HG02885 (cell line): Measurements from ENCODE around the gene WDR38.

Source experiments
- ATAC-seq: cut with Tn5 transposase; IDR thresholded peaks from one replicate; pipeline ENCODE4 v1.9.1; 2021; ENCODE audit warnings: mild to moderate bottlenecking; ENCODE audit not compliant: unreplicated experiment, poor library complexity

The WDR38 gene

DNA sequence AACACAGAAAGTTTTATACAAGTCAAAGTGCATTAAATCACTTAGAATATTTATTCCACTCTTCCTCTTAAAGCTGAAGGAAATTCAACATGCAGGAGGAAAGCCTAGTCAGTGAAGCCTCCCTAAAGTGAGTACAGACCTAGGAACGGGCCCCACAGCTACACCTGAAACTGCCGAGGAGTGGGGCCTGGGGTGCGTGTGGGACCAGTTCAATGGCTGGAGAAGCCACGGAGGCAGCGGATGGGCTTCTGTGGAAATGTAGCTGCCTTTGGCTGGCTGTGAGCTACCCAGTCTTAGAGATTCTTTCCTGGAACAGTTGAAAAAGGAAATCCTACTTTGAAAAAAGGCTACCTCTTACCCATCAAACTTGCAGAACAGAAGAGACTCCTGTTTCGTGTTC is 25.3 kb downstream of the WDR38 start:
- ATAC-seq: no peak

- no peak for ATAC-seq
Observed at GRCh38 chr9:124879226-124879625, 26.0 kb downstream of the WDR38 start.

DNA sequence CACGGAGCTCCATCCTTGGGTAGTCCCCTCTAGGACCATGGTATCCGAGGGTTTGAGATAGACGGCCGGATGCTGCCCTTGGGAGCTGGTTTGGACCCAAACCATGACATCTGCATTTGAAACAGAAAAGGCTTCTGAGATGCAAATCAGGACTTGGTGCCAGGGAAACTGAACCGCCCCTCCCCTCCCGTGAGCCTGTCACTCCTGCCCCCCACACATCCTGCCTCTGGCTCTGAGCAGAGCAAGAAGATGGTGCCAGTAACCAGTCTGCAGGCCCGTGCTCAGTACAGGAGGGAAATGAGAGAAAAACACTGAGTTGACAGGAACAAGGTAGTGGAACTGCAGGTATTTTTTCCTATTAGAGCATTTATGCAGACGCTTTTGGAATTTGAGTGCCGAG is 27.2 kb downstream of the WDR38 start:
- no peak for ATAC-seq

DNA sequence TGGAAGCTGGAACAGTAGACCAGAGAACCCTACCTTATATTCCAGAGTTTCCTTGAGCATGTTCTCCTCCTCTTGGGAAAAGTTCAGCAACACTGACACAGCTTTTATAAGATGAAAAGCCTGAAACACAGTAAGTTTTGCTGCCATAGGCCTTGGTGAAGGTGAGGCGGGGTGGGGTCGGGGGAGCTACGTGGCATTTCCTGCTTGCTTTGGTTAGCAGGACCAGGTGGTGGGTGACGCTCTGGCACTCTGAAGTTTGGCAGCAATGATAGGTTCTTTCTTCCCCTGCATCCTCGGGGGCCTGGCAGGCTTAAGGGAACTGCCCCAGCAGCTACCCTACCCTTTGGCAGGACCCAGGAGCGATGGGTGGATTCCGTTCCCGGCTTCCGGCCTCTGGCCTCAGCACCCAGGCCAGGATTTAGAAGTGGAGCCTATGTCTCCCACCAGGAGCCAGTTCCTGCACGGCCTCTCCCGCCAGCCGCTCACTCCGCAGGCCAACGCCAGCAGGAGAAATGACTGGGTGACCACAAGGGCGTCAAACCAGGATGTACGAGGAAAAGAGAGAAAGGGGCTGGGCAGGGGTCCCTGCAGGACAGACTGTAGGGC is 28.0 kb downstream of the WDR38 start:
- no peak for ATAC-seq

- no peak for ATAC-seq
Observed at GRCh38 chr9:124882231-124882630, 29.0 kb downstream of the WDR38 start.

- no peak for ATAC-seq
Observed at GRCh38 chr9:124884376-124884775, 31.1 kb downstream of the WDR38 start.

DNA sequence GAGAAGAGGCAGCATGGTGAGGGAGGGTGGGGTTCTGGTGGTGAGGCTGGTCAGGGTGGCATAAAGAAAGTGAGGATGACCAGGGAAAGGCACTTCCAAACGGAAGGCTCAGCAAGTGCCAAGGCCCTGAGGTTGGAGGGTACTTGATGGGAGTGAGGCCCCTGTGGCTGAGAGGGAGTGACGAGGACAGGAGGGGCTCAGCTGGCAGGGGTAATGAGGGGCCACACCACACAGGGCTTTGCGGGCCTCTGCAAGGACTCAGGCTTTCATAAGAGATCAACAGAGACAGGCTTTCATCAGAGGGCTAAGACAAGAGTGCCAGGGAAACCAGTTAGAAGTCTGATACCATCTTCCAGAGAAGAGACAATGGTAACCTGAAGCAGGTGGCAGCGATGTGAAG is 32.3 kb downstream of the WDR38 start:
- no peak for ATAC-seq

GRCh38 chr9:124886461-124886860 is 33.2 kb downstream of the WDR38 start:
- ATAC-seq: no peak

- ATAC-seq: no peak
Observed at GRCh38 chr9:124886866-124887492, 33.7 kb downstream of the WDR38 start.

DNA sequence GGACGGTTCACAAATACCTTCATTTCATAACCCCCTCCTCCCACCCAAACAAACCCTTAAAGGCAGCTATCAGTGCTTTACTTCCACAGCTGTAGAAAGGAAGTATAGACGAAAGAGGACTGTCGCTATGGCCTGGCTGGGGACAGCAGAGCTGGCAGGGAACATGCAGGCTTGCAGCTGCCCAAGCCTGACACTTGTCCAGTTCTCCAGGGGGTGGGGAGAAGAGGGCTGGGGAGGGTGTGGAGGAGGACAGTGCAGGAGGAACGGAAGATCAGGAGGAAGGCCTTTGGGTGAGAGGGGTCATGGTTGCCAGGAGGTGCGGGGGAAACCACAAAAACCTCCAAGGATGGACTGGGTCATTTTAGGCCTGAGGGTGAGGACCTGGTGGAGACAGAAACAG is 34.6 kb downstream of the WDR38 start:
- ATAC-seq: no peak

GRCh38 chr9:124889006-124889405 is 35.7 kb downstream of the WDR38 start:
- no peak for ATAC-seq

DNA sequence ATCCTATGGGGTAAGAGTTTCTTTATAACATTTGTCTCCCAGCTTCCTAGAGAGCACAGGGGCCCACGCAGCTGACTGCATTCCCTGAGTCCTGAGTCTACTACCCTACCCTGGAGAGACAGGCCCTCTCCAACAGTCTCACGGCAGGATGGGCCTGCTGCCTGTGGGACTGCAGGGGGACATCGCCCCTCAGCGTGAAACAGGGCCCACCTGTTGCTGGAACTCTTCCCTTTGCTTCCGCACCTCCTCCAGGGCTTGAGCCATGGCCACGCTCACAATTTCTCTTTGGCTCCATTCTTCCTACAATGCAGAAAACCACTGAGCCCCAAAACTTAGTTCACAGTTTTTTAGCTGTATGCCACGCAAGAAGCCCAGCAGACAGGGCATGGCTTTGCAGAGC is 36.9 kb downstream of the WDR38 start:
- ATAC-seq: no peak

DNA sequence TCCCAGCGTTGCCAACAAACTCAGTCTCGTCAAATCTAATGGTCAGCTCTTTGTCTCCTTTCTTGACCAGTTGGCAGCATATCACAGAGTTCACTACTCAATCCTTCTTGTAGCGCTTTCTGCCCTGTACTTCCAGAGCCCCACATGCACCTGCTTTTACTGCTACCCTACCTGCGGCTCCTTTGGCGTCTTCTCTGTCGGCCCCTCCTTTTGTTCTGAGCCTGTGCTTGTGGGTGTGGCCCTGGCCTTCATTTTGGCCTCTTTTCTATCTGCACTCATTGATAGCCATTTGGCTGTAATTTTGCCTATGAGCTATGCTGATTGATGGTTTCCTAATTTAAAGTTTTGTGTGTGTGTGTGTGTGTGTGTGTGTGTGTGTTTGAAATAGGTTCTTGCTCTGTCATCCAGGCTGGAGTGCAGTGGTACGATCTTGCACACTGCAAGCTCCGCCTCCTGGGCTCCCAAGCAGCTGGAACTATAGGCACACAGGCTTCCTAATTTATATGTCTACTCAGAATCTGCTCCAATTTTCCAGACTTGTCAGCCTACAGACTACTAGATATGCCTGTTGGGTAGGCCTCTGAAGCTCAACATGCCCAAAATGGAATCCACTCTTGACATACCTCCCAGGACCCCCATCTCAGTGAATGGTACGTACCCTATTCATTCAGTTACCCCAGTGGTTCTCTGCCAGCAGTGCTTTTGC is 40.9 kb downstream of the WDR38 start:
- ATAC-seq: no peak

- no peak for ATAC-seq
Observed at GRCh38 chr9:124894741-124895170, 41.5 kb downstream of the WDR38 start.

DNA sequence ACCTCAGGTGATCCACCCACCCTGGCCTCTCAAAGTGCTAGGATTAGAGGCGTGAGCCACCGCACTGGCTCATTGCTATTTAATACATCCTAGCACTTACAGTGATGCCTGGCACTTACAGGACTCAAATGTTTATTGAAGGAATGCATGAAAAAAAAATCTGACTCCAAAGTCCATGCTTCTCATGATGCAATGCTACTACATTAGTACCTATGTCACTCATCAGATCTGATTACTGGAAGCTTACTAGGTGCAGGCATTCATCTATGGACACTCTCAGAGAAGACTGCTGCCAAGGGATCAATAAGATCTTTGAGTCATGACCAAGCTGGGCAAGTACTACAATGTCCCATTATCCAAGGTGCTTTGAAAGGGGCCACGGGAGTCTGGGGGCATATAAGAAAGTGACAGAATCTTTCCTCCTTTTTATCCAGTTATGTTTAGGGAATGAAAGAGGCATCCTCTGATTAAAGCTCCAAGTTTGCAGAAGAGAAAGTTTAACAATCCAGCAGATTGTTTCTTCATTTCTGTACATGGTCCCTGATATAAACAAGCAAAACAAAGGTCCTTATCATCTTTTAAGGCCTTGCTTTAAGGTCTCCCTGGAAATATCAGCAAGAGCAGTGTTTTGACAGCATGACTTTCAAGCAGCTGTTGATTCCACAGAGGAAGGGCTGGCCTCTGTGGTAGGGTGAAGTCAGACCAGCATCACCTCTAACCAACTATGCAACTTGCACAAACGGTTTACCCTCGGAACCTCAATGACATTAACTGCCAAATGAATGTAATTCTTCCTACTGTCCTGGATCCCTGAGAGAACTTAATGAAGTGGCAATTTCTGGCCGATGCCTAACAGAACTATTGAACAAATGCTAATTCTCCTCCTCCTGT is 44.6 kb downstream of the WDR38 start:
- no peak for ATAC-seq

- ATAC-seq: no peak
Observed at GRCh38 chr9:124899845-124900244, 46.6 kb downstream of the WDR38 start.

- no peak for ATAC-seq
Observed at GRCh38 chr9:124906966-124907365, 53.7 kb downstream of the WDR38 start.
